Measurements from ENCODE around the gene BICD1.

The BICD1 gene

GRCh38 chr12:32104572-32105355 lies 1.9 kb upstream of the BICD1 start:
- no peak for DNase-seq

- DNase-seq: no peak
These were observed 596 bp upstream of the BICD1 start for GRCh38 chr12:32105986-32106516.

- DNase-seq: peak; percentile 43
These were observed 966 bp downstream of the BICD1 start for GRCh38 chr12:32107359-32108267.

GRCh38 chr12:32108787-32109186 lies 2.1 kb downstream of the BICD1 start:
- DNase-seq: no peak

- no peak for DNase-seq
These were observed 3.8 kb downstream of the BICD1 start for GRCh38 chr12:32110417-32110816.

- DNase-seq: no peak
These were observed 4.3 kb downstream of the BICD1 start for GRCh38 chr12:32110942-32111341.

- no peak for DNase-seq
These were observed 8.9 kb downstream of the BICD1 start for GRCh38 chr12:32115404-32116104.

GRCh38 chr12:32116897-32117296 lies 10.2 kb downstream of the BICD1 start:
- DNase-seq: no peak

GRCh38 chr12:32117316-32117715 lies 10.7 kb downstream of the BICD1 start:
- no peak for DNase-seq

GRCh38 chr12:32118806-32119205 lies 12.2 kb downstream of the BICD1 start:
- DNase-seq: no peak

GRCh38 chr12:32120419-32120818 lies 13.8 kb downstream of the BICD1 start:
- no peak for DNase-seq

GRCh38 chr12:32124637-32125036 lies 18.0 kb downstream of the BICD1 start:
- no peak for DNase-seq

GRCh38 chr12:32125455-32126084 lies 18.9 kb downstream of the BICD1 start:
- DNase-seq: no peak

- no peak for DNase-seq
These were observed 20.1 kb downstream of the BICD1 start for GRCh38 chr12:32126720-32127119.

GRCh38 chr12:32131666-32132065 lies 25.0 kb downstream of the BICD1 start:
- no peak for DNase-seq

- DNase-seq: peak; percentile 31
These were observed 27.6 kb downstream of the BICD1 start for GRCh38 chr12:32134101-32134888.

GRCh38 chr12:32135967-32136366 lies 29.3 kb downstream of the BICD1 start:
- no peak for DNase-seq

GRCh38 chr12:32136404-32136803 lies 29.8 kb downstream of the BICD1 start:
- DNase-seq: no peak

GRCh38 chr12:32139064-32139421 lies 32.4 kb downstream of the BICD1 start:
- peak; percentile 20 for DNase-seq

- DNase-seq: no peak
These were observed 34.2 kb downstream of the BICD1 start for GRCh38 chr12:32140877-32141276.

- DNase-seq: no peak
These were observed 38.4 kb downstream of the BICD1 start for GRCh38 chr12:32145096-32145495.
